Muscle of back (tissue), 11 donors: ENCODE results near the gene LRCH1. TPM values are rescaled to one million over a fixed set of nuclear protein-coding genes. Genes with fewer than 3 reads are reported as not detected.
A peak's percentile ranks its signal among the peaks of the same experiment; 100 is the strongest.

Experiments
- DNase-seq, 3 donors: peaks; one replicate each; pipeline versions ENCODE4 v3.0.0 to v3.0.0-alpha.2; 2013
- polyA plus RNA-seq, 10 donors: library from polyadenylated mRNA; unstranded; fragments of 120-200 nt; gene quantifications; one replicate each; pipeline ENCODE4 v1.2.1, GENCODE V29; 2013; ENCODE audit not compliant: insufficient read length in 10 of 10

The LRCH1 gene
- polyA plus RNA-seq, 10 donors = 17.4 to 26.1 (median 21.4) TPM

DNA sequence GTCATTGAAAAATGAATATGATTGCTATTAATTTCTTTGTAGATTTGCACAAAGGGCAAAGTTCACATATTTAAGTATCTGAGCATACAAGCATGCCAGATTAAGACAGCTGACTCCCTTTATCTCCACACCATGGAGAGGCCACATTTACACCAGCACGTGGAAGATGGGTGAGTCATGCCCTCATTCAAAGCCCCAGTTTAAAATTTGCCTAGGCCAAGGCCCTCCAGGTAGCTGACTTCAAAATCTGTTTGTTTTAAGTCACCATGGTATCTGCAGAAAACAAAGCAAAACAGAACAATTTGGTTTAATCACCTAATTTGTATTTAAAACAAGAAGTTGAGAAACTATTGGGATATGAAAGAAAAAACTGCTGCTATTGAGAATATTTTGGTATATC is 134.8 kb downstream of the LRCH1 start:
- DNase-seq = no peak

GRCh38 chr13:46688306-46688705 is 135.3 kb downstream of the LRCH1 start:
- DNase-seq = no peak

DNA sequence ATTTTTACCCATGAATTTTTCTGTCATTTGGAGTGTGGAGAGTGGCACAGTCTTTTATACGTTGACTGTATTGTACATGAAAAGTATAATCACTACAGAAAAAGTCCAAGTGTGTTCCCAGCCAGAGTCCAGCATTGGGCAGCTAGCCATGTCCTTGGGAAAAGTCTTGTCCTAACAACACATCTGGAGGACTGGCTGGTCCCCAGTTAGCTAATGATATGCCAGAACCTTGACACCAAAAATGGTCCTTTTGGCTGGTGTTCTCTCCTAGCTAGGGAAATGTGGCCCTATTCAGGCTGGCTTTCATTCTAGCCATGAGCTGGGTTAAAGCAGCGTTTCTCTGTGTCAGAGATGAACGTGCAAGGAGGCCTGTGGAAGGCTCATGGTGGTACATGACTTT is 145.0 kb downstream of the LRCH1 start:
- DNase-seq = peak in 2 of 3 donors; percentile 38 to 40

- DNase-seq = no peak
These were observed 146.0 kb downstream of the LRCH1 start for GRCh38 chr13:46698910-46699460.

DNA sequence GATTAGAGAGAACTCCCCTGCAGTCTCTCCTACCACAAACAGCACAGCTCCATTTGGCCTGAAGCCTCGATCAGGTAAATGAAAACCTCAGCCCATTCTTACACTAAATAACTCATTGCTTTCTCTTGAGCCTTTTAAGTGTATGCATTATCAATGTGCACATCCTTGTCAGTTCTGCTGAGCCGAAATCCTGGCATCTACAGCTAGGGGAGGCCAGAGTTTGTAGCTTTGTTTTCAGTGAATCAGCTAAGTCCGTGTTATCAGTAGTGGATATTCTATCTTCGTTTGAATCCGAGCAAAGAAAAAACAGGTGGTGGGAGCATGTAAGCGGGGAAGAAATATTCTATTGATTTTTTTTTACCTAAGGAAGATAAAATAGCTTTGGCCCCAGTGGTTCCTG is 159.6 kb downstream of the LRCH1 start:
- no peak for DNase-seq

DNA sequence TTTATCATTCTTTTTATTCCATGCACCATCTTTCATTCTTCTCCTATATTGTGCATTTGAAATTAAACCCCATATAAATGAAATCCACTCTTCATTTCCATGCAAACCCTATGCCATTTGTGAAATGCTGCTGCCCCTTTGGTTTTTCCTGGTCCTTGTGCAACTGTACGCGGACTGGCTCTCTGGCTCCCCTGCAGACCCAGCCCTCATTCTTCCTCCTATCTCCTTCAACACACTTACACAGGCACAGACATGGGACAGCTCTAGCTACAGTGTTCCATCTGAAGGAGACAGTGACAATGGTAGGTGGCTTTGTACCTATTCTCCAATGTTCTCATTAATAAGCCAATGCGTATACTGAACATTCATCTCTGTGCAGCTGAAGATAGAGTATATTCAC is 162.4 kb downstream of the LRCH1 start:
- DNase-seq = no peak

DNA sequence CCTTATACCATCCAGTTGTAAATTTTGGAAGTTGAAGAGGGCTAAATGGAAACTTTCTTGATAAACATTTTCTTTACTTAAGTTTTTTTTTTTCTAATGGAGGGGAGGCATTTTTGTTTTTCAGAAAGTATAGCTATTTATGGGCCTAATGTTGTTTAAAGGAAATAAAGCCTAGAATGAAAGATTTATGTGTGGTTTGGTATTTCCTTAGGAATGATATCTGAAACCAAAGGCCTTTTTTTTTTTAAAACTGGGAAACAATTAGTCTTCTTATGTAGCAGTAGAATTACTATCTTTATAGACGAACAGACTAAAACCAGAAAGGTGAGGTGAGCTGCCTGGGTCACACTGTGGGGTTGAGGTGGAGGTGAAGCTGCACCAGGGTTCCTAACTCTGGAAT is 163.9 kb downstream of the LRCH1 start:
- no peak for DNase-seq

GRCh38 chr13:46717275-46717674 is 164.3 kb downstream of the LRCH1 start:
- DNase-seq = no peak

GRCh38 chr13:46717856-46718255 is 164.9 kb downstream of the LRCH1 start:
- no peak for DNase-seq

DNA sequence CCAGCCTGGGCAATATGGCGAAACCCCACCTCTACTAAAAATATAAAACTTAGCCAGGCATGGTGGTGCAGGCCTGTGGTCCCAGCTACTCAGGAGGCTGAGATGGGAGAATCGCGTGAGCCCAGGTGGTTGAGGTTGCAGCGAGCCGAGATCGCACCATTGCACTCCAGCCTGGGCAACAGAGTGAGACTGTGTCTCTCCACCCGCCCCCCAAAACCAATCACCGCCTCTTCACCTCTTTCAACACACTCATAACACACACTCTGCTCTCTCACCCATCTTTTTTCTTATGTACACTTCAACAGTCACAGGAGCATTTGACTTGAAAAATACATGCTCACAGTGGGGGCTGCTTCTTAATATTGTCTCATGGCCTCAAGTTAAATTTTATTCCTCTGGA is 167.2 kb downstream of the LRCH1 start:
- no peak for DNase-seq

GRCh38 chr13:46721054-46721453 is 168.1 kb downstream of the LRCH1 start:
- DNase-seq = peak; percentile 45 to 79 (median 62)

DNA sequence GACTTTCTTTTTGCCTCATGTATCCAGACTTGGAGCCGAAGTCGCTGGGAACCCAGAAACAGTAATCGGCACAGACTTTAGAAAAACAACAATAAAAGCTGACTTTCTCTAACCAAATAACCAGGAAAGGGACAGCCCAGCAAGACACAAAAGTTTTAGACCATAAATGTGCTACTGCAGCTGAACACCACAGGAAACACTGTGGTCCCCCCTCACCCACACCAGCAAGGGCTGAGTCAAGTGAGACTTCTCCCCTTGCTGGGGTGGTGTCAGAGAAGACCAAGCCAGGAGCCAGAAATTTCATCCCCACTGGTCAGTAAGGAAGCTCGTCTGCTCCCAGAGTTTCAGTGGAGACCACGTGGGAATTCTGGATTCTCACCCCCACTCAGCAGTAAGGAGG is 173.4 kb downstream of the LRCH1 start:
- no peak for DNase-seq

GRCh38 chr13:46728777-46729176 is 175.8 kb downstream of the LRCH1 start:
- DNase-seq = no peak

GRCh38 chr13:46731535-46731934 is 178.6 kb downstream of the LRCH1 start:
- no peak for DNase-seq

- DNase-seq = no peak
These were observed 182.5 kb downstream of the LRCH1 start for GRCh38 chr13:46735425-46735824.

DNA sequence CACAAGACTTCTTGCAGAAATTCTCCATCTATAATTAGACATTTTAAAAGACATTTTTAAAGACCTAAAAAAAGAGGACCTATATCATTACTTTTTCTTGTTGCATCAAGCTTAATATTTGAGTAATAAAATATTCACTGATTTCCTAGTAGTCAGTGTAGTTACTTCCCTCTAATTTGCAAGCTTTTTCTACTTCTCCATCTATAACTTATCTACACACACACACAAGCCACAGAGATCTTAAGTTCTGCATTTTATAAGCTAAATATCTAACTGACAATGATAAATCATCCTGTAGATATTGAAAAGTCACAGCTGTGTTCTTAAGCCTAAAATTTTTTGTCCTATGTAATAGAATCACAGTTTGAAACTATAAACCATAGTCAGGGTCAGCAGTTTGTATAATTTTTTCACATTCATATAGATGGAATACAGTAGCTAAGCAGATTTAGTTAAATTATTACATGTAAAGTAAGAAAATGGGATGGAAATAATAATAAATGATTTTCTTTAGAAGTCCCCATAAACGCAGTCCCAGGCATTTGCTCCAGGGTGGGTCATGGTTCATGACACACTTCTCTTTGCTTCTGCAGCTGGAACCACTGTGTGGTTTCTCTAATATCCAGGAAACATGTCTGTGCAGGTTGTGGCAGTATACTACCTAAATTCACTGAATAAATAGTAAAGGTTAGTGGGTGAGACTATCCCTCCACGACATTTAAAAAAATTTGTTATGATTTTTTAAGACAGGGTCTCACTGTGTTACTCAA is 183.8 kb downstream of the LRCH1 start:
- DNase-seq = no peak

DNA sequence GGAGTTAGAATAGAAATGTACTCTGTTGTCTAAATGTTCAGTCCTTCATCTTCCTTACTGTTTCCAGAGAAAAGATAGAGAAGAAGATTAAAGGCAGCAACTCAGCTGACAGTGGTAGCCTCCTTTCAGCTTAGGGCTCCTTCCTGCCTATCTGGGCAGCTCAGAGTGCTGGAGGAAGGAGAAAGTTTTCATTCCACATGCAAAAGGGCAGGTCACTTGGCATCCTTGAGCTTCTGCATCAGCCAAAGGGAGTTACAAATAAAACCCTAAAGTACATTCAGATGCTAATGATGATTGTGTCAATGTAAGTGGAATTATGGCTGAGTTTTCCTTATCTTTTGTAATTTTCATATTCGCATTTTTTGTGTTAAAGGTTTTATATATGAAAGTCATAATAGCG is 185.1 kb downstream of the LRCH1 start:
- DNase-seq = peak in 2 of 3 donors; percentile 47 to 66

DNA sequence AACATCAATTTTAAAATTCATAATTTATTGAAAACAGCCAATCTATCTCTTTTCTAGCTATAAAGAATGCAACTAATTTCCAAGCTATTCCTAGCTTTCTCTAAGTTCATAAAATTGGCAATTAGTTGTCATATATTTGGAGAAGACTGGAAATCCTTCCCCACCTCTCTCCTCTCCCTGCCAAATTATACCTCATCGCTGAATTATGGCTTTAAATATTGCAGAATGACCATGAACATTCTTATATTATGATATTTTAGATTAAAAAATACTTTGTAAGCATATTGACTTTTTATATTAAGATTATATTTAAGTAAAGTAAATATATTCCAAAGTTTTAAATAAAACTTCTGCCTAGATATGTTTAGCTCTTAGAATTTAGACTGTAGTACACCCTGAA is 185.8 kb downstream of the LRCH1 start:
- peak; percentile 32 to 44 (median 36) for DNase-seq

DNA sequence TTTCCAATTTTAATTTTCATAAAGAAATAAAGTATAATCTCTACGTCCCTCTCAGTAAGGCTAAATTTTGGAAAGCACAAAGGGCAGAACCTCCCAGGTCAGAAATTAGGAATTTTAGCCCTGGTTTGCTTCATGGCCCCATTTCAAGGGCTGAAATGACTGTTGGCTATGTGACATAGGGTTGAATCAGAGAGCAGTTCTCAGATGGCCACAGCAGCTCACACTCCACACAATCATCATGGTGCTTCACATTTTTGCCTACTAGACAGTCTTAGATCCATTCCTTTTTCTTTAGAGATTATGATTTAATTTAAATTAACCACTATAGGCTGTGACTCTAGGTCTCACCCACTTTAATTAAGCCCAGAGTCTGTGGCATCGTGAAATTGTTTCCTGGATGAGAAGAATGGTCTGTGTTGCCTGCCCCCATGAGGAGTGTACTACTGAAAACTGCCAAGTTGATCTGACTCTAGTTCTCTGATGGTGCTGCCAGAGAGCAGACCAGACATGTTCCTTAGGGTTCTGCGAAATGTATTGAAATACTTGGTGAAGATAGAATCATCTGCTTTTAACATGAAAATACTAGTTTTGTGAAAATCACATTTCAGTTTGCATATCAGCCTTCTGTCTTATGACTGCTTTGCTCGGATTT is 186.6 kb downstream of the LRCH1 start:
- peak in 1 of 3 donors; percentile 26 for DNase-seq

DNA sequence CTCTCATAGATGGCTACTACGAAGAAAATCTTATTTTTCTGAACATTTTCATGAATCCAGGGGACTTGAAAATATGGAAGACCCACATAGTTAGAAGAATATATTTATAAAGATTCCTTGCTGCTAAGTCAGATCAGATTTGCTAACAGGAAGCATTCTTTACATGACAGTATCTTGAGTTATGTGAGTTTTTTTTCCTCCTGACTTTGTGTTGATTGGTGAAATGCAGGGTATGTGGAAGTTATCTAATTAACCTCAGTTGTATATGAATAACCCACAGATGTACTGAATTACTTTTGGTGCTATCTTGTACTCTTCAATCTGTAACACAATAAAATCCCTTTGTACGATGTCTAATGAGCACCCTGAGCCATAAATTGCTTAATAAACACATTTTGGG is 190.2 kb downstream of the LRCH1 start:
- peak in 1 of 3 donors; percentile 23 for DNase-seq

DNA sequence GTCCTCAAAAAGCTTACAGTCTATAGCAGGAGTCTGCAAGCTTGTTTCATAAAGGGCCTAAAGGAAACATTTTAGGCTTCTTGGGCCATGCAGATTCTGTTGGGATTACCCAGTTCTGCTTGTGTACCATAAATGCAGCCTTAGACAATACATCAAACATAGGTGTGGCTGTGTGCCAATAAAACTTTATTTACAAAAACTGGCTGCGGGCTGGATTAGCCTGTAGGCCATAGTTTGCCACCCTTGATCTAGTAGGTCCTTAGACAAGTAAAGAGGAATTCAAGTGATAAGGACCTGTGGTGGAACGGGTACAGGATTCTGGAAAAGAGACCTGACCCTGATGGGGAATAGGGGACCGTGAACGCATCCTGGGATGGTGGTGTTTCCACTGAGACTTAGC is 192.1 kb downstream of the LRCH1 start:
- no peak for DNase-seq

- no peak for DNase-seq
These were observed 192.7 kb downstream of the LRCH1 start for GRCh38 chr13:46745706-46746105.
